ENCODE measurements around the gene ZNF503.
A peak's percentile ranks its signal among the peaks of the same experiment; 100 is the strongest.
"Not testable (repeated sequence)": the region's sequence is repeated elsewhere in the genome, so short reads cannot be mapped to it uniquely, and the experiment has no call there.

Gene ZNF503

DNA sequence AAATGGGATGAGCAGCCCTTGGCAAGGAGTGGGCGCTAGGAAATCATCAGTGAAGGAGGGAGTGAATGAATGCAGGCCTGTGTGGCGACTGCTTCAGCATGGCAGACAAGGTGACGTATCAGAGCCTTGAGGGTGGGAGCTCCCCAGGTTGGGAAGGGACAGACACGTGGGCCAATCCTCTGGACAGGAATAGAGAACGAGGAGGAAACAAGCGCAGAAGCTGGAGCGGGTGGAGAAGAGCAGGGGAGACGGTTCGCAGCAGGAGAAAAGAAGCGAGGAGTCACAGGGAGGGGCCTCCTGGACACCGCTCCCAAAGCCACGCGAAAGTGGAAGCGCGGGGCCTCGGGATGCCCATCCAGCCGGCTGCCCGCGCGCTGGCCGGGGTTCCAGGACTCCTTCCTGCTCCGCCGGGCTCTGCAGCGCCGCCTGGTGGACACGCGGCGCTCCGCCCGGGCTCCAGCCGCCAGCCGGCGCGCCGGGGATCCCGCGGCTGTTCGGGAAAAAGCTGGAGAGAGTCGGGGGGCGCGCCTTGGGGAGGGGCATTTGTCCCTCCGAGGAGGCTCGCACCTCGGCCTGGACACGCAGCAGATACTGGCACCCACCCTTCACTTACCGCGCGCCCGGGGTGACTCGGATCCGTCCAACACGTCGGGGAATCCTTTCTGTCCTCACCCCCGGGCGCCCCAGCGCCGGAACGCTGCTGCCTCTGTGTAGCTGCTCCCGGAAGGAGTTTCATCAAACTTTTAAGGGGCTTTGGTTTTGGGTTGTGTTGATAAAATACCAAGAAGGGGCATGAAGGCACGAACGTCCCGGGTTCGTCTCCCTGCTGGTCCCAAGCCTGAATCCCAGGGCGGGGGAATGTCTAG, 6.3 kb downstream of the ZNF503 start:
- no peak for DNase-seq

DNA sequence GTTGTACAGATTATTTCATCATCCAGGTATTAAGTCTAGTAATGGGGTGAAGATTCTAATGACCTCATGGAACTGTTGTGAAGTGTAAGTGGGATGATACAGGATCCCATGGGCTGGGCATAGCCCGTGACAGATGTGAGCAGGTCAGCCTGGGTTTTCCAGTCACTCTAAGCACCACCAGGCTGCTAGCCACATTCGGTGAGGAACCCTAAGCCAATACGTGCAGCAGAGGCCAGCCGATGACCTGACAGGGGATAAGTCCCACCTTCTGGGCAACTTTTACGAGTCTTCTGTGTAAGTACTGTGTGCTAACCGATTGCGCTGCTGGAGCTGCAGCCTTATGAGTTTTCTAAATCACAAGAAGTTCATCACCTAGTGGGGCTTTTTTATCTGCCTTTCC, 7.3 kb downstream of the ZNF503 start:
- DNase-seq: no peak

DNA sequence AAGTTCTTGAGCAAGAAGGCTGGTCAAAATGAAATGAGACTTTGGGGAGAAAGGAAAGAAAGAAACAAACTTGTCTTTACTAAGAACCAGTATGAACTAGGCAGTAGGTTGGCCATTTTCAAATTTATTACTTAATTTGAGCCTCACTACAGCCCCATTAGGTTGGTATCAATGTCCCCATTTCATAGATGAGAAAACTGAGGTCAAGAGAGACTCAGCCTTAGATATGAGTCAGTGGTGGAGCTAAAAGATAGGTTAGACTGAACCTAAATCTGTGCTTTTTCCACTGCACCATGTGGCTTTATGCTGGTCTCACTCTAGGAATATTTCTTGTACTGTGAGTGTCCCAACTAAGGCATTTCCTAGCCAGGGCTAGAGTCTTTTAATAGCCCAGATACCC, 8.8 kb downstream of the ZNF503 start:
- DNase-seq: no peak

DNA sequence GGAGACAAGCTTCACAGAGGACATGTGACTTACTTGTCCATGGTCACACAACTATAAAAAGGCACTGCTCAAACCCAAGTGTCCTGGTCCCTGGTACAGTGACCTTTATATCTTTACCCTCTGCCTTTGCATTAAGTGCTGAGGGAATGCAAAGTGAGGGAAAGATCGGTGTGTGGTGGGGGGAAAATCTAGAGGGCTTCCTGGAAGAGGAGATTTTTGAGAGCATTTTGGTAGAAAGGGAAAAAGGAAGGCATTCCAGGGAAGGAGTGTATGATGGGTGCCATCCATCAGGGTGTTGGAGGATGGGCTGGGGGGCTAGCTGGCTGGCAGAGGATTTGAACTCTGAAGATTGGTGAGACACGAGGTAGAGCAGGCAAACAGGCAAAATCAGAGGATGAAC, 9.3 kb downstream of the ZNF503 start:
- no peak for DNase-seq

DNA sequence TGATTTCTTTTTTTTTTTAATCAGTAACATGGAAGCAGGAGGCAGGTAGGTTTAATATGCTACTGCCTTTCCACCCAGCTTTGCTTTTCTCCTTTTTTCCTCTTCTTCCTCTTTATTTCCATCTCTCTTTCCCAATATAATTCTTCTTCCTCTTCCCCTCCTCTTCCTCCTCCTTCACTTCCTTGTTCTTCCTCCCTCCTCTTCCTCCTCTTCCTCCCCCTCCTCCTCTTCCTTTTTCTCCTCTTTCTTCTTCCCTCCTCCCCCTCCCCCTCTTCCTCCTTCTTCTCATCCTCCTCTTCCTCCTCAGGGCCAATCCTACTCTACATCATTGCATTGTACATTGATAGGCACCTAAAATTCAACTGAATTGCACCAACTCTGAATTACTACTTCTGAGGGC, 11.4 kb downstream of the ZNF503 start:
- DNase-seq: no peak

DNA sequence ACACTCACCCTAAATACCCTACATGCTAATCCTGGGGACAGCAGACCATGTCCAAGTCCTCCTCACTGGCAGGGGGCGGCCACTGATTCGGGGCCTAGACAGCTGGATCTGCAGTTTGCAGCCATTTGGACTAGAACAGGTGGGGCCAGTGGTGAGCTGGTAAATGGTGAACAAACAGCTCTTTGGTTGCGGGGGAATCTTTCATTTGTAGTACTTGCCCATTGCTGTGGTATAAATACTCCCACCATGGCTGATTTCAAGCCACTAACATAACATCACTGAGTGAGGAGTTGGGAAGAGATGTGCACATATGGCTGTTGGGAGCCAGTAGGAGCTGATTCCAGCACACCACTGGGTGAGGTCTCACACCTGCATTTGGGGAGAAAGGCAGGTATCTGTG, 13.5 kb downstream of the ZNF503 start:
- DNase-seq: no peak

DNA sequence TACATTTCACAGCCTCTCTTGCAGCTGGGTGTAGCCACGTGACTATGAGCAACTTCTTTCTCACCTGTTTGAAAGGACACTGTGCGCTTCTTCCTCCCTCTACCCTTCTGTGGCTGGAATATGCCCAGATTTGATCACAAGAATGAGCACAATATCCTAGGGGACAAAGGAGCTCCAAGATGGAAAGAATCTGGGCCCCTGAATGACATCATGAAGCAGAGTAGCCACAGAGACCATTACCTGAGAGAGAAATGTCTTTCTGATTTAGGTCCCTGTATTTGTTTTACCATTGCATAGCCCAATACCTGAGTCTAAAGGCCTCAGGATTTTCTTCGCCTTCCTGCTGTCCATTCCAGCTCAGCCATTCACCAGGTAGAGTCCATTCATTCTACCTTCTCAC, 15.4 kb downstream of the ZNF503 start:
- no peak for DNase-seq

DNA sequence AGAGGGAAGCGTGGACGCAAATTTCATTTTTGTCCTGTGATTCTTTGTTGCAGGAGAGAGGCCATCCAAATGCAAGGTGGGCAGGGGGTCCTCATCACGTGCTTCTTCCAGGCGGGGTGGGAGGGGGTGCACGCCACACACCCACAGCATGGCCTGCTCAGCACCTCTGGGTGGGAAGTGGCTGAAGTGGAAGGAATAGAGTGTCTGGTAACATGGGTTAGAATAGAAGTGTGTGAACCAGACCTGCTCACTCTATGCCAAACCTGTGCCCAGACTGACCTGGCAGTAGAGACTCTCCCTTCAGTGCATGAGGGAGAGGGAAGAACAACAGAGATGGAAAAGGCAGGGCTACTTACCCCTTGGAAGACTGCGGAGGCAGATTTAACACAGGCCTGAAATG, 21.7 kb downstream of the ZNF503 start:
- DNase-seq: no peak

DNA sequence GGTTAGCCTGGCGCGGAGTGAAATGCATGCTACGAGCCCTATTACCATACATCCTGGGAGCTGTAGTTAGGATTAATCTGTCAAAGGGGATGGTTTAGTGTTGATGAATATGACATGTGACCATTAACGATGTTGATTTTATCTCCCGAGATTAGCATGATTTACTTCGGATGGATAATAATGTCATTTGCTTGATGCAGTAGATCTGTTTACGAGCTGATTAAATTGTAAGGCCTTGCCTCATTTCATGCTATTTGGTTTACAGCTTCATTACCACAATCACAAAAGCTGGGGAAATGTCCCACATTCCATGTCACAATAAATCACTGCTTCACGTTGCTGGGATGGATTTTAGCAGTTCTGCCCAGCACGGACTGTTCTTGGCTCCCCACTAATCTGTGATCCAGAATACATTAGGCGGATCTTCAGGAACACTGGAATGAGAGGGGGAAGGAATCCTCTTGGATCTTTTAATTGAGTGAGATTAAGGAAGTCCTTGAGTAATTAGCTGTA, 22.3 kb downstream of the ZNF503 start:
- DNase-seq: no peak

DNA sequence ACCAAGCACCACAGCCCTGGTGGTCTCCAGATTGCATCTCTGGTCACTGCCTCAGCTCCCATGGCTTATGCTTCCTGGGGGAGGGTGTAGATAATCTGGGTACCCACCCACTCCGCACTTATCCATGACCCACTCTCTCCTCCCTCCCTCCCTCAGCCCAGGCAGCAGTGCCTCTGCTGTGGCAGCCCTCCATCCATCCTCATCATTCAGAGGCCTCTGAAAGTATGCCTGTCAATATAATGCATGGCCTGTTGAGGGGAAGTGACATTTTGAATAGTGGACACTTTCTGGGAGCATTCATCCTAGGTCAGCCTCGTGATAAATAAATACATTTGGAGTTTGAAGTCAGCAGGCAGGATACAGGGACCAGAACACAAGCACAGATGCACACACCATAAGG, 23.2 kb downstream of the ZNF503 start:
- no peak for DNase-seq

DNA sequence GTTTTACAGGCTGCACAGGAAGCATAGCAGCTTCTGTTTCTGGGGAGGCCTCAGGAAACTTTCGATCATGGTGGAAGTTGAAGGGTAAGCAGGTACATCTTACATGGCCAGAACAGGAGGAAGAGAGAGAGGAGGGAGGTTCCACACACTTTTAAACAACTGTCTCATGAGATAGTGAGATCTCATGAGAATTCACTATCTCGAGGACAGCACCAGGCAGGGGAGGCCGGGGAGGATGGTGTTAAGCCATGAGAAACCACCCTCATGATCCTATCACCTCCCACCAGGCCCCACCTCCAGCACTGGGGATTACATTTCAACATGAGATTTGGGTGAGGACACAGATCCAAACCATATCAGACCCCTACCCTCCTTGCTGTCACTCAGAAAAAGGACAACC, 23.7 kb downstream of the ZNF503 start:
- no peak for DNase-seq

DNA sequence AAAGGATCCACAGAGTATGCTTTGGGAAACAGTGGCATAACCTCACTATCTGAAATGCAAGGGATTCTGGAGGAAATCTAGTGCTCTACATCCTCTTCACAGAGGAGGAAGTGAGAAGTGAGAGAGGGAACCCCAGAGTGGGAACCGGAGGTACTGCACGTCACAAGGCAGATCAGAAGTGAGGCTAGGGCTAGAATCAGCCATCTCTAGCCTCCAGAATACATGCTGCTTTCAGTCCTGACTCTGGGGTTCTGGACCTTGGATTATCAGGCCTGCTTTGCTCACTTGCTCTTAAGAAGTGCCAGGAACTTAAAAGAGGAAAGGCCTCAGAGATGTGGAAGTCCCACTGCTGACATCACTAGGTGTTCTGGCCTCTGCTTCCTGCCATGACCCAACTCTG, 25.7 kb downstream of the ZNF503 start:
- DNase-seq: peak; percentile 51

DNA sequence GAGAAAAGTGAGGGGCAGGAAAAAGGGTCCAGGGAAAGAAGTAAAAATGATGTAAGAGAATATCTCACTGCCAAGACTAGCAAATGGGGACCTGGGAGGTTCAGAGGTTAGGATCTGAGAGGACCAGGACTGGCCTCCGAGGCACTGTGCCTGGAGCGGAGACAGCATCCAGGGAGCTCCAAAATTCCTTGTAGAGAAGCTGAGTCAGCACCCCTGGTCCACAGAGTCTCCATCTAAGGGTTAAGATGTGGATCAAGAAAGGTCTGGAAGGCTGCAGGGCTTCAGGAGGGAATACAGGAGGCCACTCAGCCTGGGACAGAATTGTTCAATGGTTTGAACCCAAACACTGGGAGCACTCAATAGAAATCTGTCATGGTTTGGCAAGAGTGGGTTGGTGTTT, 30.6 kb downstream of the ZNF503 start:
- DNase-seq: no peak

DNA sequence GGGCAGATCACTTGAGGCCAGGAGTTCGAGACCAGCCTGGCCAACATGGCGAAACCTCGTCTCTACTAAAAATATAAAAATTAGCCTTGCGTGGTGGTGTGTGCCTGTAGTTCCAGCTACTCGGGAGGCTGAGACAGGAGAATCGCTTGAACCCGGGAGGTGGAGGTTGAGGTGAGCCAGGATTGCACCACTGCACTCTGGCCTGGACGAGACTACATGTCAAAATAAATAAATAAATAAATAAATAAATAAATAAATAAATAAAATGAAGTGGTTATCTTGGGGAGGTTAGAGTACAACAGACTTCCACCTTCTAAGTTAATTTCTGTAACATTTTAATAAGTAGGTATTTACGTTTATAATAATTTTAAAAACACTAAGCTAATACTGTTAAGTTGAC, 31.7 kb downstream of the ZNF503 start:
- DNase-seq: not testable (repeated sequence)

DNA sequence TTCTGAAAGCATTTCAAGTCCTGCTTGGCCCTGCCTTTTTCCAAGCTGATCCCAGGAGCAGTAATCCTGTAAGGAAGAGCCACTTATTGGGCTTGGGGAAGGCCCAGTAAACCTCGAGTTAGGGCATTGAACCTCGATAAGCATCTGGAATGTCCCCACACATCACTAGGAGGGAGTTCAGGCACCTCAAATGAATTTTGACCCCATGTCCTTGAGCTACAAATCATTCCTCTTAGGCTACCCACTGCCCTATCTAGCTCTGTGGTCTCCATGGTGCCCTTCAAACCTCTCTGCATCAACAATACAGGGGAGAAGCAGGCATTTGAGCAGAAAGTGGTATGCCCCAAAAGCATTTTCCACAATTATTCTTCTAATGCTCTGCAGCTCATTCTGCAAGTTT, 33.7 kb downstream of the ZNF503 start:
- no peak for DNase-seq

DNA sequence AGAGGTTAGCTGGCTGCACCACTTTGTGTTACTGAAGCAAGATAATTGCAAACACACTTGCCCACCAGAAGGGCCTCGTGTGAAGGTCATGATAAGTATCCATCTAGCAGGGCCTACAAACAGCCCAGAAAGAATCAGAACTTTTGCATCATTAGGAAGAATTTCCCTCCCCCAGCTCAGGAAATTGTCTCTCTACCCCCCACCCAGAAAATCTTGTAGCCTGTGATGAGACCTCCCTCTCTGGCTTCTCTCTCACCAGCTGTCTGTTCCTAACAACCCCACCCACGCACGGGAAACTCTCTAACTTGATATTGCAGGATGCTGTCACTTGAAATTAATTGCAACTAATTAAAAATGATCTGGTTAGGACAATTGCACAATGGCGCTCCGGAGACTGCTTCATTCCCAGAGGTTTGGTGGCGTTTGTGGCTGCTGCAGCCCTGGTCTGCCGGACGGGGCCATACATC, 34.5 kb downstream of the ZNF503 start:
- DNase-seq: no peak

DNA sequence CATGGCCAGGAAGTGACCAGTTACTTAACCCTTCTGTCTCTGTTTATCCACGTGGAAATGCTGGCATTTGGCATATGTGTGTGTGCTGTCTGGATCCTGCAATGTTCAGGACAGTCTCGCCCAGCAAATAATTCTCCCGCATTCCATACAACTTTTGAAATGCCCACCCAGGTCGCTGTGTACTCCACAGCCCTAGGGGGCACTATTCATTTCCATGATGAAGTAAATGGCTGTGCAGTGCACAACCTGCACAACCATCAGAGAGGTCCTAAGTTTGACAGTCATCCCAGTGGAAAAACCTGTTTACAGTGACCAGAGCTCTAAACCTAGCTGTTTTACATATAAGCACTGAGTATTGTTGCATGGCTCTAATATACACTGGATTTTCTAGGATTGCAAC, 38.1 kb downstream of the ZNF503 start:
- no peak for DNase-seq

DNA sequence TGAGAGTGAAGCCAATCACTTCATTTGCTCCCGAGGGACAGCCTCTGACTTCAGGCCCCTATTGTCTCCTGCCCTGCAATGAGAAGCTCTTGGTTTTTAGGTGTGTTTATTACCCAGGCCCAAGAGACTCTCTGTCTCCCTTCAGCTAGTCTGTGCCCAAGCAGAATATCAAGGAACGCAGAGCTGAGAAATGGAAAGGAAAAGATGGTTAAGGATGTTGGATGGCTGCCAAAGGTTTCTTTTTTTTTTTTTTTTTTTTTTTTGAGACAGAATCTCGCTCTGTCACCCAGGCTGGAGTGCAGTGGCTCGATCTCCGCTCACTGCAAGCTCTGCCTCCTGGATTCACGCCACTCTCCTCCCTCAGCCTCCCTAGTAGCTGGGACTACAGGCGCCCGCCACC, 41.7 kb downstream of the ZNF503 start:
- DNase-seq: not testable (repeated sequence)

DNA sequence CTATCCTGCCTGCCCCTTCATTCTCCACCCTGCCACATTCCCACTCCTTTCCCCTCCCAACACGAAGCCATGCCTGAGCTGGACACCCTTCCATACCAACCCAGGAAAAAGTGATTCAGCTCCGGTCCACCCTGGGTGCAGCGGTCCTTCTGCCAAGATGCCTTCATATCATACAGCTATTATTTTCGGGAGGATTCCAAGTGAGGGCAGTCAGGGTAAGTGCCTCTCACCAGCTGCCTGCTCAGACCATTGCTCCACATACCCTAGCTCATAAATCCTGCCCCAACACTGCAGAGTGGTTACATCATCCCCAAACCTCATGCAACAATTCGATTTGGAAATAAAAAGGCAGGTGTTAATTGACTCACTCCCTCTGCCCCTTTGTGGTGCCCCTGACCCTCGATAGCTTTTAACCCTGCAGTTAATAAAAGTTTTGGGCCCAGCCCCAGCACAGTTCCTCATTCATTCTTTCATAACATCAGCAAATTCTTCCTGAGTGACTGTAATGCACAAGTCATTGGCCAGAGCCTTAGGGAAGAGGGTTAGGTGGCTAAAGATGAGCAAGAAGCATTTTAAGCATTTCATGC, 42.6 kb downstream of the ZNF503 start:
- DNase-seq: peak; percentile 29

DNA sequence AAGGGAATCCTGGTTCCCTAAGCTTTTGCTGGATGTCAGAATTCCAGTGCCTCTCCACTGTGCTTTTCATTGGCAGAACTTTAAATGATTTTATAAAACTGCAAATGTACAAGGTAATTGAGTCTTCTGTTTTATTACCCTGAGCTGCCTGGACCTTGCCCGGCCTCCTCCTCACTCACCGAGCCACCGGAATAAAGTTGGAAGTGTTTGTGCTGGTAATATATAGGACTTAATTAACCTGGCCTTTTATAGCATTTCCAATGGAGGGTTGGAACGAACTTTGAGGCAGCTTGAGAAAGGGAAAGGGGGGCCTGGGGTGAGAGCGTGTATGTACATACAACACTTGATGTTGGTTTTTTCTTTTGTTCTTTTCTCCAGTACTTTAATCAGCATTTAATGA, 43.4 kb downstream of the ZNF503 start:
- no peak for DNase-seq

DNA sequence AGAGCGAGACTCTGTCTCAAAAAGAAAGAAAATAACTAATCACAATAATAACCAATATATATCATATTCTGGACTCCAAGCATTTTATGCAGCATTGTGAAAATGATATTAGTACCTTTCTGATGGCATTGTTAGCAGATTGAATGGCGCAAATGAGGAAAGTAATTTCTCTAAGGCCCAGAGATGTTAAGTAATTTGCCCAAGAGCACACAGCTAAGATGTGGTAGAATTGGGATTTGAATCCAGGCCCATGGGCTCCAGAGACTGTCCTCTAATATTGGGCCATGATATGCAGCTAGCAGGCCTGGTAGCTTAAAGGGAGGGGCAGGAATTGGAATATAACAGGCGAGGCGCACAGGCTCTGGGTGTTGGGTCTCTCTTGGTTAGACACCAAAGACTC, 44.1 kb downstream of the ZNF503 start:
- DNase-seq: no peak

DNA sequence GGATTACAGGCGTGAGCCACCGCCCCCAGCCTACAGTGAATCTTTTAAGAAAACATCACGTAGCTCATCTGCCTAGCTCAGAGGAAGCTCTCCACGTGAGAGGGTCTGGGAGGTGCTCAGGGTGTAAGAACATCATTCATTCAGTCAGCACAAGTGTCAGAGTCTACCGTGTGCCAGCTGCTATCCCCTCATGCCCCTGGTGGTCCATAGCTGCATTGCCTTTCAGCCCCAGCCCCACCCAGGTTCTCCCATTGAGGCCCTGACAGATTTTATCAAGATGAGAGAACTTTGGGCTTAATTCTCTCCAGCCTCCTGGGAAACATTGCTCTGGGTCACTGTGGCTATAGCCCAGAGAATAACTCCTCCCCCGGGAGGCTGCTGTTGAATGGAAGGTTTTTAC, 45.1 kb downstream of the ZNF503 start:
- DNase-seq: no peak

DNA sequence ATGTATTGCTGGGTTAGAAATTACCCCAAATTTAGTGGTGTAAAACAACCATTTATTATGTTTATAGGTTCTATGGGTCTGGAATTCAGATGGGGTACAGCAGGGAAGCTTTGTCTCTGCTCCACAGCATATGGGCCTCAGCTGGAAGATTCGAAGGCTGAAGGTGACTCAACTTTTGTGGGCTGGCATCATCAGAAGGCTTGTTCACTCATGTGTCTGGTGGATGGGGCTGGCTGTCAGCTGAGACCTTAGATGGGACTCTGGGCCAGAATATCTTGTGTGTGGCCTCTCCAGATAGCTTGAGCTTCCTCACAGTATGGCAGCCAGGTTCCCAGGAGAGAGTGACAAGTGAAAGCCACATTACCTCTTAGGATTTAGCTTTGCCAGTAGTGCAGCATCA, 45.9 kb downstream of the ZNF503 start:
- no peak for DNase-seq

DNA sequence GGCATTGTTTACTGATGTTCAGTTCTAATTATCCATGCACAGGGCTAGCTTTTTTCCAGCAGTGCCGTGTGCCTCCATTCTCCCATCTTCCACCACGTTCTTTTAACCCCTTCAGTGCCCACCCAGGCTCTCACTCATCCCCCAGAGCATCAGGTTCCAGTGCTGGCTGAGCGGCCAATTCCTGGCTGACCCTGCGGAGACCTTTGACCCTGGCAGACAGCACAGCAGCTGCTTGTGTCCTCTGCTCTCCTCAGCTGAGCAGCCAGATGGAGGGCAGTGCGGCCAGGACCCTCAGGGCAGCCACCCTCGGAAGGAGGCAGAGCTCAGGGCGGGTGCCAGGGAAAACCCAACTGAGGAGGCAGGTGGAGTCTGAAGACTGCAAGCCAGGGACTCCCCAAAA, 48.4 kb downstream of the ZNF503 start:
- no peak for DNase-seq

DNA sequence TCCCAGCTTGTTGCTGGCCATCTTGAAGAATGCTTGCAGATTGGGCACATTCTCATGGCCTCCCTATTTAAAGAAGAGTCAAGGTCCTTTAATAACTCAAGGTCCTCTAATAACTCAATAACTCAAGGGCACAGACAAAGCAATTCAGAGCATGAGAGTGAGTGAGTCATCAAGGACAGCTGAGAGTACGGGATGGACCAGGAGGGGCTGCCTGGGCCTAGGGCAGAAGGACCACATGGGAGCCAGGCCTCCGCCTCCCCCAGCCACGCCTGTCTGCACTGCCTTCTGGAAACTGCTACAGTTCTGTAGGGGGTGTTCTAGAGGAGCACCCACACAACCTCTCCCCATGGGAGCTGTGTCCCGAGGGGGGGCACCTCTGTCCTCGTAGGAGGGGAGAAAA, 48.9 kb downstream of the ZNF503 start:
- no peak for DNase-seq
